ENCODE measurements around the gene FAM167B.
"Not testable (repeated sequence)": the region's sequence is repeated elsewhere in the genome, so short reads cannot be mapped to it uniquely, and the experiment has no call there.

FAM167B gene

DNA sequence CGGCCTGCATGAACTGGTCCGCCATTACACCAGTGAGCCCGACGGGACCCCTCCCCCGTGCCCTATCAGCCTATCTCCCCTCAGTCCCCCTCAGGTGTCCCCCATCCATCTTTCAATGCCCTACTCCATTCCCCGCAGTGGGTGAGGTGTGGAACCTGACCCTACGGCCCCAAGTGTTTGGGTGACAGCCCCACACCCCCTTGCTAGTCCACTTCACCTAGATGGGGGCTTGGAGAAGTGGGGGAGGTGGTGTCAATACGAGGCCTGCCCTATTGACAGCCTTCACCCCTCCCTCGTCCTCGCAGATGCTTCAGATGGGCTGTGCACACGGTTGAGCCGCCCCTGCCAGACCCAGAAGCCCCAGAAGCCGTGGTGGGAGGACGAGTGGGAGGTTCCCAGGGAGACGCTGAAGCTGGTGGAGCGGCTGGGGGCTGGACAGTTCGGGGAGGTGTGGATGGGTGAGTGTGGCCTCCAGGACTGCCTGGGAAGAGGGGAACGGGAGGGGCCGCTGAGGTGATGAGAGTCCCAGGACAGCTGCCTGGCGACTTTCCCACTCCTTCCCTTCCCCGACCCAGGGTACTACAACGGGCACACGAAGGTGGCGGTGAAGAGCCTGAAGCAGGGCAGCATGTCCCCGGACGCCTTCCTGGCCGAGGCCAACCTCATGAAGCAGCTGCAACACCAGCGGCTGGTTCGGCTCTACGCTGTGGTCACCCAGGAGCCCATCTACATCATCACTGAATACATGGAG, 29.2 kb downstream of the FAM167B start:
- H3K79me2 ChIP-seq (ENCODE audit: low read length): no peaks in the 10 kb centered on the region
- no peaks in the 10 kb centered on the region for H3K36me3 ChIP-seq (replicated peaks; ENCODE audit: low read depth, low read length)
- H3K27me3 ChIP-seq (ENCODE audit: low read depth, low read length): no peaks in the 10 kb centered on the region; the same call in 1 of the 2 replicates
- no peak overlapping the region for H3K4me3 ChIP-seq (ENCODE audit: low read length)
- TF ChIP-seq EZH2phosphoT487 (IDR thresholded peaks at IDR 0.05; ENCODE audit: low read depth): no peak
- TF ChIP-seq, protein P1, sequence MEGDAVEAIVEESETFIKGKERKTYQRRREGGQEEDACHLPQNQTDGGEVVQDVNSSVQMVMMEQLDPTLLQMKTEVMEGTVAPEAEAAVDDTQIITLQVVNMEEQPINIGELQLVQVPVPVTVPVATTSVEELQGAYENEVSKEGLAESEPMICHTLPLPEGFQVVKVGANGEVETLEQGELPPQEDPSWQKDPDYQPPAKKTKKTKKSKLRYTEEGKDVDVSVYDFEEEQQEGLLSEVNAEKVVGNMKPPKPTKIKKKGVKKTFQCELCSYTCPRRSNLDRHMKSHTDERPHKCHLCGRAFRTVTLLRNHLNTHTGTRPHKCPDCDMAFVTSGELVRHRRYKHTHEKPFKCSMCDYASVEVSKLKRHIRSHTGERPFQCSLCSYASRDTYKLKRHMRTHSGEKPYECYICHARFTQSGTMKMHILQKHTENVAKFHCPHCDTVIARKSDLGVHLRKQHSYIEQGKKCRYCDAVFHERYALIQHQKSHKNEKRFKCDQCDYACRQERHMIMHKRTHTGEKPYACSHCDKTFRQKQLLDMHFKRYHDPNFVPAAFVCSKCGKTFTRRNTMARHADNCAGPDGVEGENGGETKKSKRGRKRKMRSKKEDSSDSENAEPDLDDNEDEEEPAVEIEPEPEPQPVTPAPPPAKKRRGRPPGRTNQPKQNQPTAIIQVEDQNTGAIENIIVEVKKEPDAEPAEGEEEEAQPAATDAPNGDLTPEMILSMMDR (IDR thresholded peaks at IDR 0.05; ENCODE audit: low read depth, low read length): no peak
- H3K9ac ChIP-seq (ENCODE audit: low read length): no peak overlapping the region
- no peaks in the 10 kb centered on the region for H3K9me3 ChIP-seq (ENCODE audit: insufficient read depth, low read length)
- H3K4me2 ChIP-seq (ENCODE audit: low read length): no peak overlapping the region
- H3K4me1 ChIP-seq (ENCODE audit: low read length): no peaks in the 10 kb centered on the region; the same call in 1 of the 2 replicates
- H2AFZ ChIP-seq (ENCODE audit: low read depth, low read length): no peak overlapping the region
- H3K27ac ChIP-seq (ENCODE audit: low read length): no peak overlapping the region
- H4K20me1 ChIP-seq (ENCODE audit: insufficient read depth, low read length): no peaks in the 10 kb centered on the region

GRCh38 chr1:32284777-32285176, 37.8 kb downstream of the FAM167B start:
- H3K9ac ChIP-seq (ENCODE audit: low read length); H2AFZ ChIP-seq (ENCODE audit: low read depth, low read length); H4K20me1 ChIP-seq (ENCODE audit: insufficient read depth, low read length); H3K4me1 ChIP-seq (ENCODE audit: low read length); H3K4me3 ChIP-seq (ENCODE audit: low read length); H3K27me3 ChIP-seq (ENCODE audit: low read depth, low read length); H3K36me3 ChIP-seq (replicated peaks; ENCODE audit: low read depth, low read length); H3K27ac ChIP-seq (ENCODE audit: low read length); H3K79me2 ChIP-seq (ENCODE audit: low read length); H3K9me3 ChIP-seq (ENCODE audit: insufficient read depth, low read length); H3K4me2 ChIP-seq (ENCODE audit: low read length): not testable (repeated sequence)

GRCh38 chr1:32285658-32286057, 38.6 kb downstream of the FAM167B start:
- Histone ChIP-seq H4K20me1 (ENCODE audit: insufficient read depth, low read length) (no peaks in the 10 kb centered on the region), H3K36me3 (replicated peaks; ENCODE audit: low read depth, low read length) (no peaks in the 10 kb centered on the region), H3K27me3 (ENCODE audit: low read depth, low read length) (no peaks in the 10 kb centered on the region), H2AFZ (ENCODE audit: low read depth, low read length) (no peak overlapping the region), H3K79me2 (ENCODE audit: low read length) (no peaks in the 10 kb centered on the region), H3K9me3 (ENCODE audit: insufficient read depth, low read length) (no peaks in the 10 kb centered on the region), H3K9ac (ENCODE audit: low read length) (no peak overlapping the region), H3K4me1 (ENCODE audit: low read length) (0 out of 2 replicates have a peak, but pooled peaks cover 1% of the 10 kb centered on the region), H3K27ac (ENCODE audit: low read length) (no peak overlapping the region), H3K4me3 (ENCODE audit: low read length) (no peak overlapping the region), H3K4me2 (ENCODE audit: low read length) (no peak overlapping the region)
- no peak for TF ChIP-seq EZH2phosphoT487 (IDR thresholded peaks at IDR 0.05; ENCODE audit: low read depth)
- TF ChIP-seq, protein P1 (IDR thresholded peaks at IDR 0.05; ENCODE audit: low read depth, low read length): no peak

DNA sequence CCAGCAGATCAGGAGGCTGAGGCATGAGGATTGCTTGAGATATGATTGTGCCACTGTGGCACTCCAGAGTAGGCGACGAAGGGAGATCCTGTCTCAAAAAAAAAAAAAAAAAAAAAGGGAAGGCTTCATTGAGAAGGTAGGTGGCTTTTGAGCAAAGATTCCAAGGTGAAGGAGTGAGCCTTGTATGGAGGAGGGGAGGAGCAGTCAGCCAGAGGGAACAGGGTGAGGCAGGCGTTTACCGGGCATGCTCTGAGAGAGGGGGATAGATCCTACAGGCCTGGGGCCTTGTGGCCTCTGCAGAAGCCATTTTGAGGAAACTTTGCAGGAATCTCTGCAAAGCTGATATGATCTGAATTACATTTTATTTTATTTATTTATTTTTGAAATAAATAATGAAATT, 39.7 kb downstream of the FAM167B start:
- TF ChIP-seq, protein P1 (IDR thresholded peaks at IDR 0.05; ENCODE audit: low read depth, low read length): no peak
- TF ChIP-seq EZH2phosphoT487 (IDR thresholded peaks at IDR 0.05; ENCODE audit: low read depth): no peak
- Histone ChIP-seq H4K20me1 (ENCODE audit: insufficient read depth, low read length) (no peaks in the 10 kb centered on the region), H3K36me3 (replicated peaks; ENCODE audit: low read depth, low read length) (no peaks in the 10 kb centered on the region), H3K27me3 (ENCODE audit: low read depth, low read length) (no peaks in the 10 kb centered on the region), H3K9ac (ENCODE audit: low read length) (no peak overlapping the region), H3K9me3 (ENCODE audit: insufficient read depth, low read length) (no peaks in the 10 kb centered on the region), H2AFZ (ENCODE audit: low read depth, low read length) (no peak overlapping the region), H3K4me3 (ENCODE audit: low read length) (no peak overlapping the region), H3K4me2 (ENCODE audit: low read length) (no peak overlapping the region), H3K27ac (ENCODE audit: low read length) (no peak overlapping the region), H3K4me1 (ENCODE audit: low read length) (peaks cover 8% of the 10 kb centered on the region), H3K79me2 (ENCODE audit: low read length) (no peaks in the 10 kb centered on the region)

Measured in OCI-LY3 (cell line).